MM.1S (cell line): ENCODE data around the gene TRAF3.

Experiments
- EZH2phosphoT487 ChIP-seq: fragments of 300-600 bp; sonication (generic); IDR thresholded peaks from 2 replicates; pipeline ENCODE4 v1.6.1; 2018; ENCODE audit warnings: antibody characterized with exemption, low read length
- TF ChIP-seq, protein P1 (sequence below): fragments of 300-600 bp; sonication (generic); IDR thresholded peaks from 2 replicates; pipeline ENCODE4 v1.5.1; 2016; ENCODE audit warnings: antibody characterized with exemption, low read length, mixed read lengths

DNA sequence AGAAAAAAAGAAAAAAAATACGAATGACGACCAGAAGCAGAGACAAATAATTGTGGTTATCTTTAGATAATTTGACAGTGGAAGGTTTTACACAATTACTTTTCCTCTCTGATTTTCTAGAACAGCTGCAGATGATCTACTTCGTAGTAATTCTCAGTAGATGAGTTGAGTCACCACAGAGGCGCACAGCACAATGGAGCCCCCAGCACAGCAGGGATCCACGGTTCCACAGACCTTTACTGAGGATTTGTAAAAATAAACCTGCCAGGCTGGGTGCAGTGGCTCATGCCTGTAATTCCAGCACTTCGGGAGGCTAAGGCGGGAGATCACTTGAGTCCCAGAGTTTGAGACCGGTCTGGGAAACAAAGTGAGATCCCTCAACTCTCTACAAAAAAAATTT is 174.6 kb downstream of the TRAF3 start:
- TF ChIP-seq, protein P1, sequence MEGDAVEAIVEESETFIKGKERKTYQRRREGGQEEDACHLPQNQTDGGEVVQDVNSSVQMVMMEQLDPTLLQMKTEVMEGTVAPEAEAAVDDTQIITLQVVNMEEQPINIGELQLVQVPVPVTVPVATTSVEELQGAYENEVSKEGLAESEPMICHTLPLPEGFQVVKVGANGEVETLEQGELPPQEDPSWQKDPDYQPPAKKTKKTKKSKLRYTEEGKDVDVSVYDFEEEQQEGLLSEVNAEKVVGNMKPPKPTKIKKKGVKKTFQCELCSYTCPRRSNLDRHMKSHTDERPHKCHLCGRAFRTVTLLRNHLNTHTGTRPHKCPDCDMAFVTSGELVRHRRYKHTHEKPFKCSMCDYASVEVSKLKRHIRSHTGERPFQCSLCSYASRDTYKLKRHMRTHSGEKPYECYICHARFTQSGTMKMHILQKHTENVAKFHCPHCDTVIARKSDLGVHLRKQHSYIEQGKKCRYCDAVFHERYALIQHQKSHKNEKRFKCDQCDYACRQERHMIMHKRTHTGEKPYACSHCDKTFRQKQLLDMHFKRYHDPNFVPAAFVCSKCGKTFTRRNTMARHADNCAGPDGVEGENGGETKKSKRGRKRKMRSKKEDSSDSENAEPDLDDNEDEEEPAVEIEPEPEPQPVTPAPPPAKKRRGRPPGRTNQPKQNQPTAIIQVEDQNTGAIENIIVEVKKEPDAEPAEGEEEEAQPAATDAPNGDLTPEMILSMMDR = no peak
- TF ChIP-seq EZH2phosphoT487 = no peak
